ENCODE data around the gene TIMELESS.

DNA sequence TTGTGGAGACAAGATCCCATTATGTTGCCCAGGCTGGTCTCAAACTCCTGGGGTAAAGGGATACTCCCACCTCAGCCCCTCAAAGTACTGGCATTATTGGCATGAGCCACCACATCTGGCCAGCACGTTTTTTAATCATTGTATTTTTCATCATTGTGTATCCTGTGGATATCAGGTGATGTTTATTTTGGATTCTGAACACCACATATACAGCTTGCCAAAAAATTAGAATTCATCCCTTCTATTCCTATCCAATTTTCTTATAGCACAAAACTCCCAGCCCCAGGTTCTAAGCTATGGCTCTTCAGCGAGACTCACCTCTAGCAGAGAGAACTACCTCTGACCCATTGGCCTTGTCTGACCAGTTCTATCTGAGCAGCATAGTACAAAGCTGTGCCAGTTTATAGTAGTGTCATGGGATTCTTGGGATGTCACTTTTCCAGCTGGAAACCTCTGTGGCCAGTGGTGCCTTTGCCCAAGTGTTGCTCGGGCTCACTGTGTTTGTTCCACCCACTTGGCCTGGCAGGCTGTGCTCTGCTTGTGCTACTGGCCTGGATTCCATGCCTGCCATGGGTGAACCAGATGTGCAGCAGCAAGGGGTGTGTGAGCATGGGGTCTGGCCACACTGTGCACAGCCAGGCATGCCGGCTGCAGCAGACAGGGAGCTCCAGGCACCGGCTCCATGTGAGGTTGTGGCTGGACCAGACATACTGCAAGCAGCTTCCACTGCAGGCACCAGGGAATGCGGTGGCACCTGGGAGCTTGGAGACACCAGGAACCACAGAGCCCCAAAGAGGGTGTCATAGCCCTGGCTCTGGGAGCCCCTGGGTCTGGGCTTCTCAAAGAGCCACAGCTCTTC, 37.2 kb downstream of the TIMELESS start:
- TF ChIP-seq EZH2 (IDR thresholded peaks at IDR 0.05; ENCODE audit: insufficient read depth, poor library complexity, severe bottlenecking) (no peak), EZH2phosphoT487 (IDR thresholded peaks at IDR 0.05; ENCODE audit: insufficient read depth, low read depth) (no peak)
